VCaP (cell line): ENCODE data around the gene PTPRT.

Experiments used
- H3K27ac ChIP-seq: fragments of 450-650 bp; 2 replicates; pipeline ENCODE4 v1.5.1; 2017
- CTCF ChIP-seq: fragments of 450-650 bp; conservative IDR thresholded peaks from 2 replicates; pipeline ENCODE4 v1.5.1; 2017; ENCODE audit warnings: mild to moderate bottlenecking, moderate library complexity

PTPRT gene

GRCh38 chr20:42173440-42173839, 1016.3 kb downstream of the PTPRT start:
- TF ChIP-seq CTCF = no peak
- H3K27ac ChIP-seq = no peak overlapping the region

- TF ChIP-seq CTCF = no peak
- H3K27ac ChIP-seq = no peak overlapping the region
Observed at GRCh38 chr20:42164121-42164890, 1025.4 kb downstream of the PTPRT start.

- no peak overlapping the region for H3K27ac ChIP-seq
Observed at GRCh38 chr20:42161228-42161829, 1028.4 kb downstream of the PTPRT start.

GRCh38 chr20:42159808-42160207, 1029.9 kb downstream of the PTPRT start:
- H3K27ac ChIP-seq = no peak overlapping the region
- TF ChIP-seq CTCF = no peak

More at GRCh38 chr20:42161228-42161829, 1028.4 kb downstream of the PTPRT start:
- TF ChIP-seq CTCF = 0 out of 2 replicates have a peak, but pooled peaks have one; percentile 7

GRCh38 chr20:42158272-42158671, 1031.4 kb downstream of the PTPRT start:
- no peak overlapping the region for H3K27ac ChIP-seq
- TF ChIP-seq CTCF = no peak

- TF ChIP-seq CTCF = no peak
- H3K27ac ChIP-seq = no peak overlapping the region
Observed at GRCh38 chr20:42155586-42155985, 1034.1 kb downstream of the PTPRT start.

GRCh38 chr20:42152575-42152974, 1037.1 kb downstream of the PTPRT start:
- TF ChIP-seq CTCF = no peak
- no peak overlapping the region for H3K27ac ChIP-seq
